DMS79 treated with DMSO at 0.1 percent for 48 hours (cell line): ENCODE measurements around the gene CATSPERB.
A peak's percentile ranks its signal among the peaks of the same experiment; 100 is the strongest.
"Not testable (repeated sequence)": the region's sequence is repeated elsewhere in the genome, so short reads cannot be mapped to it uniquely, and the experiment has no call there.

ENCODE experiments used
- DNase-seq: peaks from one replicate; lab custom pipeline; 2025; lab: John Stamatoyannopoulos, UW

CATSPERB gene, protein sequence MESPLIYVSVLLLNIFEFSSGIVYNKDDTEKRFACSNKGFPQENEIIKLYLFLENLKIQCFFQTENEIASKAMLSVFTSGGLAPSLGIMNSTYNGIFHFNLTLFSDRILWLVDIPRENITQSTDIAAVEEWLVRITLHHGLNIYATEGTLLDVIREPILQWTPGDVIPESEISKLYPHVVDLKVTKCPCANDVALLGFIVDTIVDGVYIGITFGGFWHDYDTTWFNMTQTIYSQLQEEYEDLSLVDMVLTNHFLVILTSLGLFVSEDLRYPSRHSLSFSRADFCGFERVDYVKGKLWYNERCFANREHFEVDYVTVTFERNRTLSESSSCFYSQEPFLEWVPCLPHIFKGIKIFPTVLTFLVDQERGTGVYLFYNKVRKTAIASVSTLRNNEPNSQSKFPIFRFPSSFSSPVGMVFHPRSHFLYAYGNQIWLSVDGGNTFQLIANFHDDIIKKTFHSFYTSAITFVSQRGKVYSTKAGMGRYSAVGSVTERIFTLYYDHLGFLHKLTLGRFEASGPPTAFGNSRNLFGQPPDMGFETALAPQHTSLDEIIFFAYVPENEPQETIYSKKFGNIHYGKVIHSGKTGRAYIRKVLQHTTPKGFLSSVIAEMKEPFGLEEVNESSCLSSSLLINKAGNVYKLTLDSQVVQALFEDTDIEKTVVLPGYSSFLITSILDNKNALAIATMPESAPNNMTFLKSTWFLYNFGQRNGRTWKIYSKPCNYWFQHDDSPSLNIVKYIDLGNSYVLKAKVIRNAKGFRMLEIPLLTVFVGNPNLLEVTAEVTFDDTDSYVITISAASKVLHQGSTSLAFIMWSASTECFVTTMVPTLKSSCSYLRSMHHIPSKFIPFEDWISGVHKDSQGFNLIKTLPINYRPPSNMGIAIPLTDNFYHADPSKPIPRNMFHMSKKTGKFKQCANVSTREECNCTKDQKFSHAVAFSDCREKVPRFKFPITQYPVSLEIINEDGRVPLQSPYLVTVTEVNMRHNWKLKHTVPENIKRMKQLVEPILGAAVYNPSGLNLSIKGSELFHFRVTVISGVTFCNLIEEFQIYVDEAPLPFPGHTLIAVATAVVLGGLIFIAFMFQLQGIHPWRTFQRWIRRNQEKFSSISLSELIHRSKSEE

DNA sequence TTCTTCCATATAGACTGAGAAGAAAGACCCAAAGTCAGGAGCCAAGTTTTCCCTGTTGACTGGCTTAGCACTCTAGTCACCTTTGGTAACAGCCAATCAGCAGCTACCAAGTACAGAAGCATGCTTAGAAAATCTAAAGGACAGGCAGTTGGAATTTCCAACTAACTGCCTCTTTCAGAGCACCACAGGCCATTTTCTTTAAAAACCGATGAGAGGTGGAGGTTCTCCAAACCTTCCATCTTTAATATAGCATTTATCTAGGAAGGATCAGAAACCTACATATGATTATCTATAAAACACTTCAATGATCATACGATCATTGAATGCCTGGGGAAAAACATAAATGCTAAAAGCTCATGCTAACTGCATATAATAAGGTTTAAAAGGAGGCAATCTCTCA, at the start of gene CATSPERB:
TSS of gene CATSPERB (minus strand) at position 101 of the 400 bp plus-strand sequence. CDS start 2,607 bp downstream, outside the sequence.
- DNase-seq, result no peak

DNA sequence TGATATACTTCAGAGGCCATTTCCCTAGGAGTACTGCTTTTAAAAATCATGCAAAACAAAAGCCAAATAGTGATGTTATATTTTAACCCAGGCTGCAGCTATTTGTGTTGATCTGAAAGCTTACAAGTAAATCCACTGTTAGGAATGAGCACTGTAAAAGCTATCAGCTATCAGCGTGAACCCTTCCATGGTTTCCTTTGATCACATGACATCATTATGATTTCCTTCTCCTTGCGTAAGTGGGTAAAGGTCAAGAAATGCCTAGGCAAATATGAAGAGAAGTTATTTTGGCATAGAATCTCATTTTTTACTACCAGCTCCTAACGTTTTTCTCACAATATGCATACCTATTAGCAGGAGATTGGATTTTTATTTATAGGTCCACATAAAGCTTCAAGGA, 48.6 kb upstream of the CATSPERB start:
- DNase-seq, result no peak

DNA sequence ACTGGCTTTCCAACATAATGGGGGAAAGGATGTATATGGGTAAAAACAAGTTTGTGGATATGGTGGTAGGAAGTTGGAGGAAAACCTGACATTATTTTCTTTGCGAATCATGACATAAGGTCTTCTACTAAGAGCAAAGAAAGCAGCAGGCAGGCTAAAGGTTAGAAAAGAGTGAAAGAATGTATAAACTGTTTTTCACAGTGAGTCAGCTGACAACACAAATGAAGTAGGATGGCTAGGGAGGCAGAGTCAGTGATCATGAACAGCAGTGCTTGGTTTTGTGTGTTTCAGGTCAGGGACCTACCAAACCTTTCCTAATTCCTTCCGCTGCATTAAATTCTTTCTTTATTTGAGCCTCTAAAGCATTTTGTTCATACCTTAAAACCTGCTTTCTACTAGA, 46.3 kb upstream of the CATSPERB start:
- no peak for DNase-seq

DNA sequence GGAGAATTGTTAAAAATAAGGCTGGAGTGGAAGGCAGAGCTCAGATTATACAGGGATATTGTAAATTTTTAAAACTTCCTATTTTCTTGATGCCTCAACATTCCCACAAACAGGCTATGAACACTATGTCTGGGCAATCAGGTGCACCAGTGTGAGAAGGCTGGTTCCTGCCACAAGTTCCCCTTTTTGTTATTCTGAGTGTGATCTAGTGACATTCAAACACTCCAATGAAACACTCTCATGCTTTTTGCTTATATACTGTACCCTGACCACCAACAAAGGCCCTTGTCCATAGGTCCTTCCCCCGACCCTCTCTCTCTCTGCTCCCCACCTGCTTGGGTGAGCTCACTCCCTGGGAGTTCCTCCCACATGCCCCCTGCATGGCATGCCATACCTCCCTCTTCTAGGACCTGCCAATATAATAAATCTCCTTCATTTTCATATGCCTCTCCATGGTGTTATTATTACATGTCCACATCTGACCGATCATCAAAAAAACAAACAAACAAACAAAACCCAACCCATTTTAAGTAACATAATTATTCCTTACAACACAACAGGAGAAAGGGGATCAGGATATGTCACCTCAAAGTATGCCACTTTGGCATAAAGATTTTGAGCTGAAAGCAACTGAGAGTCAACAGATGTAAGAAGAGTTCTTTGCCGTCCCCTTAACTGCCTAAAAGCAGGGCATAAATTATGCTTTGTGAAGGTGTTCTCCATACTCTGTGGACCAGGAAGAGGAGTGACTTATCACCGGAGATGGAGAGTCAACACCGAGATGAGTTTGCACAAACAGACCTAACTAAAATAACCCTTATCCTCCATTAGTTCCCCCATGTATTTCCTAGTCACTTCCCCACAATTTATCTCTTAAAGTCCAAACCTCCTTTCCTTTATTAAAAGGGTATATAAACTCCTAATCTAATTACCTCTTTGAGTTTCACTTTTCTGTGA, 42.5 kb upstream of the CATSPERB start:
- DNase-seq, result no peak

DNA sequence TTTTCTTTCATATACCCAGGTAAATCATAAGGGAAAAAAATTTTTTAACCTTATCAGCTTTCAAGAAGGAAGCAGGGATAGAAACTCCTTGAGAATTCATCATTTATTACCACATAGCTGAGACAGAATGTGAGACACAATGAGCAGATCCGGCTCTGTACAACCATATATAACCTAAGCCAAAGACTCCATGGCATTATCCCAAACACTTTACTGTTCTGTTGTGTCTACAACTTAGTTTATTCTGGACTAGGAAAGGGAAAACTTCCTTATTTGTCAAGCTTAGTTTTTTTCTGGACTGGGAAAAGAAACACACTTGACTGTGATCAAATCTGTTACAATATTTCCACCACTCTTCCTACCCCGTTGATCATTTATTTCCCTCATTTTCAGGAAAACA, 38.3 kb upstream of the CATSPERB start:
- no peak for DNase-seq

DNA sequence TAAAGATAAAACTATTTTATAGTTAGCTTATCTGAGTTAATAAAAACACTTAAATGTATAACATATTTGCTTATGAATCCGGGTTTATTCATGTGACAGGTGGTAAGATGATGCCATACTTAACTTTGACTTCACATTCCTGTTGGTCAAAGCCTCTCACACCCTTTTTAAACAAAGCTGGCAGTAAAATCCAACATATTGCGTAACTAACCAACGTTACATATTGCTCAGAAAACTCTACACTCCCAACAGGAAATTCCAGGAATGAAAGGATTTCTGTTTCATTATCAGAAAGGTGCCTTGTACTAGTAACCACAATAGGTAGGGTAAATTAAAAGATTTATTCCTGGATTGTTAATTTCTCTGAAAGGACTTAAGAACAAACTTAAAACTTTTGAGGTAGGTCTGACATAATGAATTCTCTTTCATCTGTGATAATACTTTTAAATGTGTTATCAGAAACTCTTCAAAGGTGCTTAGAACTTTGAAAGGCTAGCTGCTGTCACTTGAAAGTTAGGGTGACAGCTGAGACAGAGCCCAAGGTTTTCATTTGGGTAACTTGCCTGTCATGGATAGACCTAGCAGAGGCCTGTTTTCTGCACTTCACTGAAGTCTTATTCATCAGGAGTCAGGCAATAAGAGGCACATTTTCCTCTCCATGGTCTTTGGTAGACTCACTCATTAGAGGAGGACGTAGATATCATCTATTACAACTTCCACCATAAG, 23.8 kb upstream of the CATSPERB start:
- no peak for DNase-seq

DNA sequence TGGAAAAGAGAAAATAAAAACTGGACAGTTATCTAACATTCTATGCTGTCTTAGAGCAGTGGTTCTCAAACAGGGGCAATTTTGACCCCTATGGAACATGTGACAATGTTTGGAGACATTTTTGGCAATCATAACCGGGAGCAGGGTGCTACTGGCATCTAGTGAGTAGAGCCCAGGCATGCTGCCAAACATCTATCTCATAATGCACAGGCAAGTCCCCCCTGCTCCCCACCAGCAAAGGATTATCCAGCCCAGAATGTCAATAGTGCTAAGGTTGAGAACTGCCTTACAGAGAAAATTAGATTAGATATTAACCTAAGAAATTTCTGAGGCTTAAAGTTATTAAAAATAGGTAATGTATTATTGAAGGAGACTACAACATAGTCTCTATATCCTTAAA, 22.9 kb upstream of the CATSPERB start:
- no peak for DNase-seq

DNA sequence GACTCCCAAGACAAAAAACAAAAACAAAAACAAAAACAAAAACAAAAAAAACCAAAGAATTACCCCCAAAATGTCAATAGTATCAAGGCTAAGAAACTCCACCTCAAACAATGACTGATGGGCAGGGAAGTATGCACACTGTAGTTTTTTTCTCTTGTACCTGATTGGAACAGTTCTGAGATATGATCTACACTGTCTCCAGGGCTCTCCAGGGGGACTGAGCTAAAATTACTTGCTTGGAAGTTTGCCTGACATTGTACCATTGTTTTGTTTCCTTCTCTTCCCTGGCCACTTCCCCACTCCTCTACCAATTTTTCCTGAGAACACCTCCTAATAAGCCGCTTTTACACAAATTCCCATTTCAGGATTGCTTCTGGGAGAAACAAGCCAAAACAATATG, 22.3 kb upstream of the CATSPERB start:
- DNase-seq, result no peak

DNA sequence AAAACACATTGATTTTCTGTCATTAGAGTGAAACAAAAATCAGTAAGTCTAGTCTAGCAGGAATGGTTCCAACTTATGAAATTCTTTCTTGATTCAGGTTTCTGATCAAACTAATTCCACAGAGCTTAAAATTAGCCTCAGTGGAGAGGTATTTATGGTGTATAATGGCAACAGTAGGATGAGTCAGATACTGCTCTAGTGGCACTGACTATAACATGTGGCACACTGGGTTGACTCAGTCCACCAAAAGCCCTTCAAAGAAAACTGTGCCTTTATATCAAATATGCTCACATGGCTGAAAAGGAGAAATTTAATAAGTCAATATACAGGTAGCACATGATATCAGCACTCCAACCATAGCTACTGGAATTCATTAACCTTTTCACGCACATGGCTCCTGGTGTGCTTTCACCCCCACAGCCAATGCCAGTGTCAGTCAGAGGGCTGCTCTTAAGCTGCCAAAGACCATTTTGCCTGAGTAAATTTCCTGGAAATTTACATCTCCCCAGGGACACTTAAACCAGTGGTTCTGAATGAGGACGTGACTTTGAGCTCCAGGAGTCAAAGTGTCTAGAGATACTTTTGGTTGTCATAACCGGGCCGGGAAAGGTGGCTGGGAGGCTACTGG, 21.7 kb upstream of the CATSPERB start:
- peak; percentile 31 for DNase-seq

DNA sequence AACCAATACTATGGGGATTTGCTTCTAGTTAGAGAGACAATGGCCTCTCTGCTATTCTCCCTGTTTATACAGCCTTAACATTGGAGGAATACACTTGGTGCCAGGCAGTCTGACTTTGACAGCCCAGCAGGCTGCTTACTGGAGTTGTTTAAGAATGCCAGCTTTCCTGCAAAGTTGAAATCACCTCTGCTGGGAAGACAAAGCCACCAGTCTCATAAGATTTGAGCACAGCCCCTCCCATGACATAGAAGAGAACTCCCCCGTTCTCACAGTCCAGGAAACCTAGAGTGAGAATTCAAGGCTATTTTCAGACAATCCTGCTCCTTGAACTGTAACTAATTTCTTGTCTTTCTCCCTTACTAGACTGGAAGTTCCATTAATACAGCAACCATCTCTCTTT, 21.1 kb upstream of the CATSPERB start:
- no peak for DNase-seq

DNA sequence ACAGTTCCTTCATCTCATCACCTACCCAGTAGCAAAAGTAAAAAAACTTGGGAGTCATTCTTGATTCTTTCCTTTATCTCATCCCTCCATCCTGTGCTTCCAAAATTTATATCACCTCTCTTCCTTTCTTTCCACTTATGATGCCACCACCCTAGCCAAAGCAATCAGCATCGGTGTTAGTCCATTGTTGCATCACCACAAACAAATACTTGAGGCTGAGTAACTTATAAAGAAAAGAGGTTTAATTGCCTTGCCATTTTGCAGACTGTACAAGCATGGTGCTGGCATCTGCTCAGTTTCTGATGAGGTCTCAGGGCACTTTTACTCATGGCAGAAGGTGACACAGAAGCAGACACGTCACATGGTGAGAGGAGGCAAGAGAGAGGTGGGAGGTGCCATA, 19.8 kb upstream of the CATSPERB start:
- no peak for DNase-seq

DNA sequence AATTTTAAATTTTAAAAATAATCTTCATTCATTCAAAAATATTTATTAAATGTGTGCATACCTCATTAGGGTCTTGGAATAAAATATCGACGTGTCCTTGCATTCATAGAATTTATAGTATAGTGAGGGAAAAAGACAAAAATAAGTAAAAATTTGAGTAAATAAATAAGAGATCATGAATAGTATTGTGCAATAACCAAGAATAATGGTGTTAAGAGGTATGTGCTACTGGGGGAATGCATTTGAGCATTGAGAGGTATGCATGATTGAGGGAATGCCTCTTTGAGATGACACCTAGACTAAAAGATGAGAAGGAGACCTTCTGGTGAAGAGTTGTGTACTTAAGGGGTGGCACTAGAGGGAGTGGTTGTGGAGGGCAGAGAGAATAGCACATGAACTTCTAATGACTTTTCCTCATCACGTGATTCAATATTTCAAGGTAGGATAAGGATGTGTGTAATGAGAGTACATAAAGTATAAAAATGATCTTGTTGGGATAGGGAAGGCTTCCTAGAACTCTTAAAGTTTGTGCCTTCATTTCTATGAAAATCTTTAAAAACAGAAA, 18.8 kb upstream of the CATSPERB start:
- DNase-seq, result no peak

DNA sequence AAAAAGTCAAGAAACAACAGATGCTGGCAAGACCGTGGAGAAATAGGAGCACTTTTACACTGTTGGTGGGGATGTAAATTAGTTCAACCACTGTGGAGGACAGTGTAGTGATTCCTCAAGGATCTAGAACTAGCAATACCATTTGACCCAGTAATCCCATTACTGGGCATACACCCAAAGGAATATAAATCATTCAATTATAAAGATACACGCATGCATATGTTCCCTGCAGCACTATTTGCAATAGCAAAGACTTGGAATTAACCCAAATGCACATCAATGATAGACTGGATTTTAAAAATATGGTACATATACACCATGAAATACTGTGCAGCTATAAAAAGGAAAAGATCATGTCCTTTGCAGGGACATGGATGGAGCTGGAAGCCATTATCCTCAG, 18.0 kb upstream of the CATSPERB start:
- DNase-seq, result no peak

DNA sequence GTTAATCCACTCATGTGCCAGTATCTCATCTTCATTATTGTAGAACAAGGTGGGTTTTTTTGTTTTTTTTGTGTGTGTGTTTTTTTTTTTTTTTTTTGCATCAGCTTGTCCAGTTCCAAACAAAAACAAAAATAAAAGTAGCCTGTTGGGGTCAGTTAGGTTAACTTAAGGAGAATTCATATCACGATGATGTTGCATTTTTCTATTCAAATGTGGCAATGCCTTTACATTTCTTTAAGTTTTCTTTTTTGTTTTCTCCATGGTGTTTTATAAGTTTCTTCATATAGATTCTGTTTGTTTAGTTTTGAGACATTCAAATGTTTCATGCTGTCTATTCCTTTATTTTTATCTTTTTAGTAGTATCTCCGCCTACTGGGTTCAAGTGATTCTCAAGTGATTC, 16.2 kb upstream of the CATSPERB start:
- DNase-seq, result no peak

DNA sequence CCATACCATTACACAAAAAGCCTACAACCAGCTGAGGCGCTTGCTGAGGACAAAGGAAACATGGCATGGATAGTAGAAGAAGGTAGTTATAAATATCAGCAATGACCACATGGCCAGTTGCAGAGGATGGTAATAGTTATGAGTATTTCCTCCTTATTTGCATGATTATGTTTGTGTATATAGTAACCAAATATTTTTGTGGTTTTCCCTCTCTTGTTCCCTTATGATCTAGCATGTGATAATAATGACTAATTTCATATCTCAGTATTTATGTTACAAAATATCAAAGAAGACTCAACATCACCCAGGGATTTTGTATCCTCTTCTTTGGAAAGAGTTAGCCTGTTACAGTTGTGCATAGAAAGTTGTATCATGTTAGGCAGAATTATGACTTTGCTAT, 13.5 kb upstream of the CATSPERB start:
- no peak for DNase-seq

DNA sequence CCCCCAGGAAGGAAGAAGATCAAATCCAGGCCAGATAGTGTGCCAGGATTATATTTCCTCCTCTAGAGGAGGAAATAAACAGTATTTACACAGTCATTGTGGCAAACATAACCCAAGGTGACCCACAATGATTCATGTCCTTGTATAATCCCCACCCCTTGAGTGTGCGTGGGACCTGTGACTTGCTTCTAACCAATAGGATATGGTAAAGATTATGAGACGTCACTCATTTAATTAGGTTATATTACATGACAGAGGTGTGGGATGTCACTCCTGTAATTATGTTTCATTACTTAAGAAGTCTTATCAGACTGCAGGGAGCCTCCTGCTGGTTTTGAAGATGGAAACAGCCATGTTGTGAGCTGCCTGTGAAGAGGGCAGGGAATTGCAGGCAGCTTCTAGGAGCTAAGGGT, 12.2 kb upstream of the CATSPERB start:
- no peak for DNase-seq

DNA sequence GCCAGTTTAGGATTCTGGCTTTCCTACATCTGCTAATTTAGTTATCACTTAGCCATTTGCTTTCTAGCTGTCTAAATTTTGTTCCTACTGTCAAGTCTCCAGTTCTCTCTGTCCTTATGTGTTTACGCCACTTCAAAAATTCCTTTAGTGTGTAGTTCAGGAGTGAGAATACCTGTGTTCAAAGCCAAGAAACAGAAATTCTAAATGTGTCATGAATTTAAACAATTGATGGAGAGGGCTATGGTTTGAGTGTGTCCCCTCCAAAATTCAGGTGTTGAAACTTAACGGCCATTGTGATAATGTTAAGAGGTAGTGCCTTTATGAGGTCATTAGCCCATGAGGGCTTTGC, 11.4 kb upstream of the CATSPERB start:
- DNase-seq, result no peak

DNA sequence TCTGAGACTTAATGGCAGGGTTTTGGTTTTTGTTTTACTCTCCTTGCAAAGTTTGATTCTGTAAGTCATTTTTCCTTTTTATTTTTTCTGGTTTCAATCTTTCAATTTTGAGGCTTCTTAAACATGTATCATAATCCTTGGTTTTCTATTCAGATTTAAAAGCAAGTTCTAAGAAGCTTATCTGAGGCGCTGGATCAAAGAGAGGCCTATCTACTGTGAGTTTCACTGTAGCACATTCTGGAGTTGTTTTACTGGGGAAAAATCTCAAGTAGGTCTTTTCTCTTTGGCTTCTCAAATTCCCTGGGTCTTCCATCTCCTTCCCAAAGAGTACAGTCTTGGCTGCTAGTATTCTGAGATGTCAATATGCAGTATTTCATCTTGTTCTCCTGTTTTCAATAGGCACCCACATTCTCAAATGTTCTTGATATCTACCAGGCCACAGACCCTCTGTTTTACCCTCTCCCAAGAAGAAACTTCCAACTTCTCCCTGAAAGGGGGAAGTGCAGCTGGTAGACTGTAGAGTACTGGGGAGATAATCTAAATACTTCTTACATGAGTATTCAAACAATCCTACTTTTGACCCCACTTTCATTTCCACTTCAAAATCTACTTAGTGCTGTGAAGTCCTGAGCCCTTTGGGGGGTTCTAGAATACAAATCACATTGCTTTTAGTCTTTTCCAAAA, 10.9 kb upstream of the CATSPERB start:
- DNase-seq, result no peak

DNA sequence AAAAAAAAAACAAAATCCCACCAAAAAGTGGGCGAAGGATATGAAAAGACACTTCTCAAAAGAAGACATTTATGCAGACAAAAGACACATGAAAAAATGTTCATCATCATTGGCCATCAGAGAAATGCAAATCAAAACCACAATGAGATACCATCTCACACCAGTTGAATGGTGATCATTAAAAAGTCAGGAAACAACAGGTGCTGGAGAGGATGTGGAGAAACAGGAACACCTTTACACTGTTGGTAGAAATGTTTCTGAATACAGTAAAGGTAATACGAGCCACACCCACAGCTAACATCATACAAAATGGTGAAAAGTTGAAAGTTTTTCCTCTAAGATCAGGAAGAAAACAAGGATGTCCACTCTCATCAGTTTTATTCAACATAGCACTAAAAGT, 8.0 kb upstream of the CATSPERB start:
- DNase-seq, result not testable (repeated sequence)

DNA sequence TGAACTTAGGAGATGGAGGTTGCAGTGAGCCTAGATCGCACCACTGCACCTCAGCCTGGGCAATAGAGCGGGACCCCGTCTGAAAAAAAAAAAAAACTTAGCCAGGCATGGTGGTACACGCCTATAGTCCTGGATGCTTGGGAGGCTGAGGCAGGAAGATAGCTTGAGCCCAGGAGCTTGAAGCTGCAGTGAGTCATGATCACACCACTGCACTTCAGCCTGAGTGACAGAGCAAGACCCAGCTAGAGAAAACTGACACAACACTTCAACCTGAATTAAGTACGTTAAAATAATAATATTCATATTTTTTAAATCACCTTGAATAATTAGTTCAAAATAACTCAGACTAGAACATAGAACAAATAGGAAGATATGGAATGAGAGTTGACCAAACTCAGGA, 5.7 kb upstream of the CATSPERB start:
- no peak for DNase-seq
